ENCODE measurements around the gene SUGCT.
"Not testable (repeated sequence)": the region's sequence is repeated elsewhere in the genome, so short reads cannot be mapped to it uniquely, and the experiment has no call there.

Gene SUGCT

GRCh38 chr7:40139891-40140290 lies 5.1 kb downstream of the SUGCT start:
- DNase-seq (ENCODE audit: low spot score), result not testable (repeated sequence)

GRCh38 chr7:40141916-40142315 lies 7.1 kb downstream of the SUGCT start:
- not testable (repeated sequence) for DNase-seq (ENCODE audit: low spot score)

DNA sequence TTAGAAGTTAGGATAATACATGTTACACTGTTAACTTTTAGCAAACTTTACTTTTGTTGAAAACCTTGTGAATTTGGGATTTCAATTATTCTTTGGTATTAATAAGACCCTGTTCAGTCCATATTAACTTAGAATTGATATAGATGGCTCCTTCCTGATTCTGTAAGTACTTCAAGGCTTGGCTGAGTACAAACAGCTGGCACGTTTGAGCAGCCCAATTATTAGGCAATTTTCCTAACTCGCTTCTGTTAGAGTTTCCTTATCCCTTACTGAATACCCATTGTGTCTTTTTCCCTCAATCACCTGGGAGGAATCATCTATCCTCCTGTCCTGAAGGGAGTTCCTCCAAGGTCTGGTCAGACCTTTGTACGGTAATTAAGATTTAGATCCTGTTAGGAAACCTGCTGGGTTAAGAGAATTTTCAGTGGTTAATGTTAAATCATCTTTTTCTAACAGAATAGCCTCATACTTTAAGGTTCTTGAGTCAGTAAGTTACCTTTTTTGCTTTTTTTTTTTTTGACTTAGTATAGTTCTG lies 10.9 kb downstream of the SUGCT start:
- not testable (repeated sequence) for DNase-seq (ENCODE audit: low spot score)

DNA sequence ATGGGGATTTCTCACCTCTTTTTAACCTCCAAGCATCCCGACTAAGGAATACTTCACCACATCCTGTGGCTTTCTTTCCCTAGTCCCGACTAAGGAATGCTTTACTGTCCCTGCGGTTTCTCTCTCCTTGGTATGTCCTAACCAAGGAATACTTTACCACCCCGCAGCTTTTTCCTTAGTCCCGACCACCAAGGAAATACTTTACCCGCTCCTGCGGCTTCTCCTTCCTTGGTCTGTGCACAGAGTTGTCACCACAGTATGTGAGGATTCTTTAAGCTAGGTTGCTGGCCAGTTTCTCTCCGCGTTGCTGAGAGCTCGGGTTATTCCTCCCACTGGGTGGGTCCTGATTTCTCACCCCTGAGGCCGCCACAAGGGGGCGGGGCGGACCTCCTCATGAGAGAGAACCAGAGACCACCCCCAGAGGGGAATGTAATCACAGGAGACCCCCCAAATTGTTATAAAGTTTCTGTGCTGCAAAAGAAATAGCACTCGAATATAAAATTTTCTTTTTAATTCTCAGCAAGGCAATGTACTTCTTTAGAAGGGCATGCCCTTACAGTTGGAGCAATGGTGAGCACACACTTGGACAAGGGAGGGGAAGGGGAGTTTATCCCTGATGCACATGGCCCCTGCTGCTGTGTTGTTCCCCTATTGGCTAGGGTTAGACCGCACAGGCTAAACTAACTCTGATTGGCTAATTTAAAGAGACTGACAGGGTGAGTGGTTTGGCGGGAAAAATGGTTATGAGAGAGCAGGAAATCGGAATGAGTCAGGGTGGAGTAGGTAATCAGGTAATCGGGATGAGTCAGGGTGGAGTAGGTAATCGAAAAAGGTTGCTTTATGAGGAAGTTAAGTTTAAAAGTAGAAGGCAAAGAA lies 12.8 kb downstream of the SUGCT start:
- no peak for DNase-seq (ENCODE audit: low spot score)

- not testable (repeated sequence) for DNase-seq (ENCODE audit: low spot score)
Observed at GRCh38 chr7:40148247-40148580, 13.4 kb downstream of the SUGCT start.

- DNase-seq (ENCODE audit: low spot score), result no peak
Observed at GRCh38 chr7:40148671-40149070, 13.9 kb downstream of the SUGCT start.

GRCh38 chr7:40151504-40151903 lies 16.7 kb downstream of the SUGCT start:
- DNase-seq (ENCODE audit: low spot score), result no peak

- no peak for DNase-seq (ENCODE audit: low spot score)
Observed at GRCh38 chr7:40156988-40157387, 22.2 kb downstream of the SUGCT start.

GRCh38 chr7:40162516-40162915 lies 27.7 kb downstream of the SUGCT start:
- DNase-seq (ENCODE audit: low spot score), result no peak

GRCh38 chr7:40165216-40165615 lies 30.4 kb downstream of the SUGCT start:
- no peak for DNase-seq (ENCODE audit: low spot score)

GRCh38 chr7:40167291-40167690 lies 32.5 kb downstream of the SUGCT start:
- no peak for DNase-seq (ENCODE audit: low spot score)

DNA sequence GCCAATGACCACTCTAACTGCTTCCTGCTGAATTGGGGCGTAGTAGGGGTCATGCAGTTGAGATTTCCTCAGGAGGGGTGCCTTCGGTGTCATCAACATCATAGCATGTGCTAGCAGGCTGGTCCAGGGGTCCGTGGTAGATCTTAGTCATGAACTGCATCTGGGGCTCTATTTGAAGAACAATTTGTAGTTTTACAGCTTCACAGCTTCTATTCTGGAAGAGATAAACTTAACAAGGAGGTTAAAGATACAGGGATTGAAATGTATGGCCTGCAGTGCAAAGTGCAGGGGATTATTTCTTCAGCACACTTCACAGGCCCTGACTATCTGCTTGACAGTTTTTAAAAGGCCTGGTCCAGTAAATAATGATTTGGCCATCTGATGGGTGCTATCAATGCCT lies 33.5 kb downstream of the SUGCT start:
- DNase-seq (ENCODE audit: low spot score), result not testable (repeated sequence)

- DNase-seq (ENCODE audit: low spot score), result not testable (repeated sequence)
Observed at GRCh38 chr7:40173121-40173520, 38.3 kb downstream of the SUGCT start.

- not testable (repeated sequence) for DNase-seq (ENCODE audit: low spot score)
Observed at GRCh38 chr7:40175256-40175655, 40.5 kb downstream of the SUGCT start.

DNA sequence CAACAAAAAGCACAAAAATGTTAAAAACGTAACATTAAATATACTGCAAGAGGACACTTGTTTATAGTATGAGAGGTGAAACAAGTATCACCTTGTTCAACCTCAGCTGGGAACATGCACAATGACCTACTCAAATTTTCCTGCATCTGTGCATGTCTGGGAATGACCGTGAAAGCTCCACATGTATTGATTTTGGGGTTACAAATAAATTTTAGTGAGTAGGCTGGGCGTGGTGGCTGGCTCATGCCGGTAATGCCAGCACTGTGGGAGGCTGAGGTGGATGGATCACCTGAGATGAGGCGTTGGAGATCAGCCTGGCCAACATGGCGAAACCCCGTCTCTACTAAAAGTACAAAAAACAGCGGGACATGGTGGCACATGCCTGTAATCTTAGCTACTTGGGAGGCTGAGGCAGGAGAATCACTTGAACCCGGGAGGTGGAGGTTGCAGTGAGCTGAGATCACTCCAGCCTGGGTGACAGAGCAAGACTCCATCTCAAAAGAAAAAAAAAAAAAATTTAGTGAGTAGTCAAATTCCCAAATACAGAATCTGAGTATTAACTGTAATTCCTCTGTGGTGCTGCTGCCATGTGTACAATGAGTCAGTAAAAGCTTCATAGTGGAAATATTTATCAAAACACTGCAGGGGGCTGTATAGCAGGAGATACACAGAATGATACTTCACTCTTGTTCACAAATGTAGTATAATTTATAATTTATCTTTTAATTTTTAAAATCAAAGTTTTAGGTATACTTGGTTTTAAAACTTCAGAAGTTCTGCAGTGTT lies 41.1 kb downstream of the SUGCT start:
- no peak for DNase-seq (ENCODE audit: low spot score)

DNA sequence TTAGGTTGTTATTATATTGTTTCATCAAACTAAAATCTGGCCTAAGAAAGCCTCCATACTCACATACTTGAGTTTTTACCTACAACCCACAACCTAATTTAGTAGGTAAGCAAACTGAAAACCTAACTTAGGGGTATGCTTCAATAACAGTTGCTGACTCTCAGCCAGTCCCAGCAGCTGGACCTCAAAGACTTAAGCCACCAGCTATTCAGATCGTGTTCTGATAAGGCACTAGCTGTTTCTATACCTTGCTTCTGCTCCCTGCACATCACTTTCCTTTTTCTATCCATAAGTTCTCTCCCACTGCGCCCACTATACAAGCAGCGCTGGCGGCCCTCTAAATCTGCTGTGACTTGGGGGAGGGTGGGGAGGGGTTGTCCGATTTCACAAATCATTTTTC lies 42.3 kb downstream of the SUGCT start:
- no peak for DNase-seq (ENCODE audit: low spot score)

GRCh38 chr7:40182452-40182851 lies 47.6 kb downstream of the SUGCT start:
- no peak for DNase-seq (ENCODE audit: low spot score)

- DNase-seq (ENCODE audit: low spot score), result no peak
Observed at GRCh38 chr7:40186586-40186985, 51.8 kb downstream of the SUGCT start.

DNA sequence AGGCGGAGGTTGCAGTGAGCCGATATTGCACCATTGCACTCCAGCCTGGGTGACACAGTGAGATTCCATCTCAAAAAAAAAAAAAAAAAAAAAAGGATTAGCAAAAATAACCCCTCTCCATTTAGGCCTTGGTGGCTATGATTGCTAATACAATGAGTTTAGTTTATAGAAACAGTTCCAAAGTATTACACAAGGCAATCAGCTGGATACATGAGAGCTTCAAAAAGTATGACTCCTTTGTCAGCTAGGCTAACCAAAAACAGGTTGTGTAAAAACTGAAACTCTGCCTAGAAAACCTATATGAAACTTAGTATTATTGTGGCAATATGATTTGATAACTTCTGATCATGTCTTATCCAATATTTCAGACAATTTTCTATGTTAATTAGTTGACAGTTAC lies 57.2 kb downstream of the SUGCT start:
- DNase-seq (ENCODE audit: low spot score), result no peak

DNA sequence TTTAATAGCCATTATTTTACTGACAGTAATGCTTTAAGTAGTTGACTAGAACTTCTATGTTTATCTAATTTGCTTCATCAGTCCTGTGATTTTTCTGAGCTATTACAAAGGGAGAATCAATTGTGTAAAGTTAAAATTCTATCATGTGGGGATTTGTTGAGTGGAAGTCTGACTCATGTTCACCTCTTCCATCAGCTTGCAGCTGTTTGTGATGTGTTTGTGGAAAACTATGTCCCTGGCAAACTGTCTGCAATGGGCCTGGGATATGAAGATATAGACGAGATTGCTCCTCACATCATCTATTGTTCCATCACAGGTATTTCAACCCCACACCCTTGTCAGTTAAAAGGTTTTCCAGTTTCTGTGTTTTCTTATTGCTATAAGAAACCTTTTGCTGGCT lies 59.9 kb downstream of the SUGCT start:
- no peak for DNase-seq (ENCODE audit: low spot score)

DNA sequence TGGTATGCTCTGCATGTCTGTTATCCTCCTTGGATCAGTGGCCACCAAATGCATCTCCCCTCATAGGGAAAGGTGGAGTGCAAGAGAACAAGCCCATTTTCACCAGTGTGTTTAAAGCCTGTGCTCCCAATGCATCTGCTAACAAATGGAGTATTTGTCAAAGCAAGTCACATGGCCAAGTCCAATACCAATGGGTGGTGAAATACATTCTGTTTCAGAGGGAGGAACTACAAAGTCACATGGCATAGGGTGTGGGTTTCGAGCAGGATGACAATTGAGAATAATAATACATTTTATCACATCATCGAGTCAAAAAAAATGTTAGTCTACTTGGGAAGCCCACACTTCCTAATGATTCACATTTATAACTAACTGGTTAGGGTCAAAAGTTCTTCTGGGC lies 62.7 kb downstream of the SUGCT start:
- DNase-seq (ENCODE audit: low spot score), result no peak

GRCh38 chr7:40199076-40199802 lies 64.4 kb downstream of the SUGCT start:
- peak; percentile 69 for DNase-seq (ENCODE audit: low spot score)
